Osteocyte (in vitro differentiated cells): ENCODE measurements around the gene RABGAP1. TPM values are rescaled to one million over a fixed set of nuclear protein-coding genes. Genes with fewer than 3 reads are reported as not detected.
A peak's percentile ranks its signal among the peaks of the same experiment; 100 is the strongest.

Source experiments
- DNase-seq: peaks from one replicate; pipeline ENCODE4 v3.0.0; 2021; ENCODE audit warnings: mixed read lengths; ENCODE audit not compliant: unreplicated experiment; ENCODE audit errors: extremely low spot score
- H3K27ac Mint-ChIP-seq: one replicate; pipeline ENCODE4 v1.8.0; 2021; ENCODE audit warnings: mild to moderate bottlenecking, mixed read lengths; ENCODE audit not compliant: unreplicated experiment
- H3K27me3 Mint-ChIP-seq: one replicate; pipeline ENCODE4 v1.8.0; 2021; ENCODE audit warnings: mixed read lengths; ENCODE audit not compliant: unreplicated experiment
- H3K36me3 Mint-ChIP-seq: one replicate; pipeline ENCODE4 v1.8.0; 2021; ENCODE audit warnings: mixed read lengths; ENCODE audit not compliant: unreplicated experiment
- H3K4me1 Mint-ChIP-seq: one replicate; pipeline ENCODE4 v1.8.0; 2021; ENCODE audit warnings: mixed read lengths; ENCODE audit not compliant: unreplicated experiment
- H3K4me3 Mint-ChIP-seq: one replicate; pipeline ENCODE4 v1.8.0; 2021; ENCODE audit warnings: mild to moderate bottlenecking, moderate library complexity, mixed read lengths; ENCODE audit not compliant: unreplicated experiment
- H3K9me3 Mint-ChIP-seq: one replicate; pipeline ENCODE4 v1.8.0; 2021; ENCODE audit warnings: mixed read lengths; ENCODE audit not compliant: unreplicated experiment
- total RNA-seq: library from RNA; stranded (reverse); gene quantifications from 2 replicates; pipeline ENCODE4 v1.2.1, GENCODE V29; 2021
- TF ChIP-seq, protein P1 (sequence below): fragments of 200-600 bp; sonication (generic); IDR thresholded peaks from 2 replicates; pipeline ENCODE4 v1.5.0; 2021; ENCODE audit warnings: antibody characterized with exemption, mild to moderate bottlenecking, moderate library complexity

Gene RABGAP1
- total RNA-seq, 1 donor from 2014 or later: 88.4 TPM

DNA sequence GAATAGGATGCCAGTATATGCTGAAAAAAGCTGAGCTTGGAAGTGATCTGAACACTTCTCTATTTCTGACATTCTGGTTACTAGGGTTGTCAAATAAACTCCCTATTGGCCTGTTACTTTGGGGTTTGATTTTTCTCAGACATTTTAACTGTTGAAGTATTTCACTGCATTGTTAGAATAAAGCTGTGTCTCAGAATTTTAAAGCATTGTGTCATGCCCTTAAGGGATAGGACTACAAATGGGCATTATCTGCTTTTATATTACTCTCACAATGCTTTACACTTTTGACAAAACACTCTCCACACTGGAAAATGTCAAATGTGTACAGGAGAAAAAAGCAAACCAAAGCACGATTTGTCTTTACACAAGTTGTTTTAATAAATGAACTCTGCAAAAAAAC lies 75.8 kb downstream of the RABGAP1 start:
- H3K36me3 Mint-ChIP-seq: peaks cover 49% of the 10 kb centered on the region

DNA sequence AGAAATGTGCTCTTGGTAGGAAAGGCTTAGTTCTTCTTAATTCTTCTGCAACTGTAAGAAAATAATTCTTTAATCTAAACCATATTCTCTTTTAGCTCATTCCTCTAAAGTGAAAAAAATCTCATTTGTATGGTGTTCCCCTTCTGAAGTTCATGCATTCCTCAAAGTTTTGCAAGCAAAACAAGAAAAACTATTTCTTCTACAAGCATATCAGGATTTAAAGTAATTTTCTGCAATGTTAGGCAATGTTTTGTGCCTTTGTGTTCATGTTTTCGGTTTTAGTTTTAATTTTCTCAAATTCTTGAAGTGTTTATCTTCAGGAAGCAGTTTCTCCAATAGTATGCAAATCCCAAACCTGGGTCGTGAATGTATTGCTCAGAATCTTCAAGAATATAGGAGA lies 80.0 kb downstream of the RABGAP1 start:
- peak overlapping the region; percentile 57 for H3K27ac Mint-ChIP-seq
- TF ChIP-seq, protein P1, sequence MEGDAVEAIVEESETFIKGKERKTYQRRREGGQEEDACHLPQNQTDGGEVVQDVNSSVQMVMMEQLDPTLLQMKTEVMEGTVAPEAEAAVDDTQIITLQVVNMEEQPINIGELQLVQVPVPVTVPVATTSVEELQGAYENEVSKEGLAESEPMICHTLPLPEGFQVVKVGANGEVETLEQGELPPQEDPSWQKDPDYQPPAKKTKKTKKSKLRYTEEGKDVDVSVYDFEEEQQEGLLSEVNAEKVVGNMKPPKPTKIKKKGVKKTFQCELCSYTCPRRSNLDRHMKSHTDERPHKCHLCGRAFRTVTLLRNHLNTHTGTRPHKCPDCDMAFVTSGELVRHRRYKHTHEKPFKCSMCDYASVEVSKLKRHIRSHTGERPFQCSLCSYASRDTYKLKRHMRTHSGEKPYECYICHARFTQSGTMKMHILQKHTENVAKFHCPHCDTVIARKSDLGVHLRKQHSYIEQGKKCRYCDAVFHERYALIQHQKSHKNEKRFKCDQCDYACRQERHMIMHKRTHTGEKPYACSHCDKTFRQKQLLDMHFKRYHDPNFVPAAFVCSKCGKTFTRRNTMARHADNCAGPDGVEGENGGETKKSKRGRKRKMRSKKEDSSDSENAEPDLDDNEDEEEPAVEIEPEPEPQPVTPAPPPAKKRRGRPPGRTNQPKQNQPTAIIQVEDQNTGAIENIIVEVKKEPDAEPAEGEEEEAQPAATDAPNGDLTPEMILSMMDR: no peak
- H3K9me3 Mint-ChIP-seq: no peaks in the 10 kb centered on the region
- H3K36me3 Mint-ChIP-seq: peaks cover 46% of the 10 kb centered on the region
- no peak overlapping the region for H3K4me3 Mint-ChIP-seq
- peaks cover 22% of the 10 kb centered on the region for H3K4me1 Mint-ChIP-seq
- H3K27me3 Mint-ChIP-seq: no peaks in the 10 kb centered on the region
- no peak for DNase-seq

More for the DNA sequence above, 75.8 kb downstream of the RABGAP1 start:
- DNase-seq: no peak
- Mint-ChIP-seq H3K27ac (no peak overlapping the region), H3K27me3 (no peaks in the 10 kb centered on the region), H3K4me1 (peaks cover 30% of the 10 kb centered on the region), H3K4me3 (no peak overlapping the region), H3K9me3 (peaks cover 6% of the 10 kb centered on the region)
- TF ChIP-seq, protein P1: no peak

DNA sequence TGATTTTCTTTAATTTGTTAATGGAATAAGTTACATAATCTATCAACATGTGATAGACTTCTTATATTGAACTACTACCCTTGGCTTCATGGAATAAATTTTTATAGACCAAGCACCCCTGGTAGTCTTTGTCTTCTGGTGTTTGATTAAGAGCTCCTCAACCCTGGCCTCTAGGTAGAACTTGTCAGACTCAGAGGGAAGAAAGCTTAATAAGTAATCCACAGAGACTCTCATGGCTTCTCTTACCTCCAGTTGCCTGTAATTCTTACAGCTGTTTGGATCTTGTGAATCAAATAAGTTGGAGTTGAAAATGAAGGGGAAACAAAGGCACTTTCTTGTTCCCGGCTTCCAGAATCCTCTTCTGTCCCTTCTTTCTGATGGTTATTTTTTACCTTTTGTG lies 85.6 kb downstream of the RABGAP1 start:
- peaks cover 13% of the 10 kb centered on the region for H3K4me1 Mint-ChIP-seq
- TF ChIP-seq, protein P1: no peak
- H3K9me3 Mint-ChIP-seq: no peaks in the 10 kb centered on the region
- no peaks in the 10 kb centered on the region for H3K27me3 Mint-ChIP-seq
- H3K36me3 Mint-ChIP-seq: peaks cover 42% of the 10 kb centered on the region
- DNase-seq: no peak
- H3K27ac Mint-ChIP-seq: no peak overlapping the region
- H3K4me3 Mint-ChIP-seq: no peak overlapping the region

DNA sequence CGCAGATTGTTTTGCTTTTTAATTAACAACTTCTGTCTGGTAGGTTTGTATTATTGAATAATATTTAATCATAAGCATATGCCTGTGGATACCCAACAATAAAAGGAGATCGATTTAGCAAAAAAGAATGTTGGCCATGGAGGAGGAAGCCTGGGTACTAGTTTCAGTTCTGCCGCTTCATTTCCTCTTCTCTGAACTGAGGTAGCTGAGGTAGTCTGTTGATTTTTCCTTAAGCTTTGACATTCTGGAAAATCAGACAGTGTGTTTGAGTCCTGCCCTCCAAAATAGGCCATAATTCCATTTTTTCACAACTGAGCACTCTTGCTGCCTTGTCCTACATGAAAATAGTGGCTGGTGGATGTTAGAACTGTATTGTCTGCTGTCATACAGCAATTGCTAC lies 86.7 kb downstream of the RABGAP1 start:
- H3K4me1 Mint-ChIP-seq: peaks cover 14% of the 10 kb centered on the region
- no peak overlapping the region for H3K27ac Mint-ChIP-seq

DNA sequence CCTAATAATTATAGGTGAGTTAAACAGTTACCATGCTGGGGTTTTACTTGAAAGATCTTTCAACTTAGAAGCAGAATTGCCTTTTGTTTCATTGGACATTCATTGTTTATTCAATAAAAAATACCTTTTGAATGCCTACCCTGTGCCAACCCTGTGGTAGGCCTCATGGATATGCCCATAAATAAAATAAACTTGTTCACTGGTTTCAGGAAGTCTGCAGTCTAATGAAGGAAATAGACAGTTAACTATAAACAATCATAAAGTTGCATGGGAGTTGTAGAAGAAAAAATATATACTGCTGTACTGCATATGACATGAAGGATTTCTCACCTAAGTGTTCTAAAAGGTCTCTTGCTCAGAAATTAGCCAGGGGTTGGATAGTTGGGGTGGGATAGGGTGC lies 87.3 kb downstream of the RABGAP1 start:
- Mint-ChIP-seq H3K27me3 (no peaks in the 10 kb centered on the region), H3K9me3 (no peaks in the 10 kb centered on the region), H3K4me1 (peaks cover 20% of the 10 kb centered on the region), H3K36me3 (peaks cover 33% of the 10 kb centered on the region), H3K27ac (no peak overlapping the region), H3K4me3 (no peak overlapping the region)
- TF ChIP-seq, protein P1: no peak
- no peak for DNase-seq

More for the DNA sequence above, 86.7 kb downstream of the RABGAP1 start:
- no peaks in the 10 kb centered on the region for H3K9me3 Mint-ChIP-seq
- no peak overlapping the region for H3K4me3 Mint-ChIP-seq
- H3K27me3 Mint-ChIP-seq: no peaks in the 10 kb centered on the region
- TF ChIP-seq, protein P1: no peak
- H3K36me3 Mint-ChIP-seq: peaks cover 38% of the 10 kb centered on the region
- DNase-seq: no peak
